Osteoblast (primary cell): Measurements from ENCODE around the gene MTA3. TPM values are rescaled to one million over a fixed set of nuclear protein-coding genes. Genes with fewer than 3 reads are reported as not detected.
"Not testable (repeated sequence)": the region's sequence is repeated elsewhere in the genome, so short reads cannot be mapped to it uniquely, and the experiment has no call there.

Source experiments
- DNase-seq: peaks from one replicate; pipeline ENCODE4 v3.0.0; 2011; ENCODE audit warnings: low spot score, mixed read lengths; ENCODE audit not compliant: insufficient read length; ENCODE audit errors: missing footprints
- H2AFZ ChIP-seq: 2 replicates; pipeline ENCODE4 v1.6.0; 2011; ENCODE audit warnings: mild to moderate bottlenecking, low read length
- H3K27ac ChIP-seq: 2 replicates; pipeline ENCODE4 v1.5.1; 2011; ENCODE audit warnings: mild to moderate bottlenecking, low read depth, low read length, moderate library complexity
- H3K27me3 ChIP-seq: 2 replicates; pipeline ENCODE4 v1.6.0; 2012; ENCODE audit warnings: mild to moderate bottlenecking, control low read depth, inconsistent platforms, low read length, moderate library complexity; ENCODE audit not compliant: insufficient read depth
- H3K36me3 ChIP-seq: 2 replicates; pipeline ENCODE4 v1.5.1; 2011; ENCODE audit warnings: mild to moderate bottlenecking, low read length, control low read depth, moderate library complexity; ENCODE audit not compliant: insufficient read depth
- H3K4me1 ChIP-seq: 2 replicates; pipeline ENCODE4 v1.5.1; 2011; ENCODE audit warnings: mild to moderate bottlenecking, low read length, control low read depth, moderate library complexity; ENCODE audit not compliant: insufficient read depth
- H3K4me2 ChIP-seq: 2 replicates; pipeline ENCODE4 v1.6.0; 2011; ENCODE audit warnings: mild to moderate bottlenecking, low read length; ENCODE audit not compliant: insufficient read depth
- H3K4me3 ChIP-seq: fragments of 200-600 bp; sonication (generic); 3 replicates; pipeline ENCODE4 v1.5.1; 2012; ENCODE audit warnings: mild to moderate bottlenecking, low read length, inconsistent platforms; ENCODE audit not compliant: insufficient read depth
- H3K79me2 ChIP-seq: 2 replicates; pipeline ENCODE4 v1.6.0; 2012; ENCODE audit warnings: mild to moderate bottlenecking, low read length, control low read depth, inconsistent platforms; ENCODE audit not compliant: insufficient read depth
- H3K9me3 ChIP-seq: 2 replicates; pipeline ENCODE4 v1.5.1; 2011; ENCODE audit warnings: low read depth, low read length, control low read depth
- H4K20me1 ChIP-seq: 2 replicates; pipeline ENCODE4 v1.6.0; 2012; ENCODE audit warnings: mild to moderate bottlenecking, low read length, control low read depth; ENCODE audit not compliant: insufficient read depth
- total RNA-seq: library from RNA; depleted of rRNA; stranded (reverse); fragments of >200 nt; gene quantifications from 2 replicates; pipeline ENCODE4 v1.2.3, GENCODE V29; 2012
- TF ChIP-seq, protein P1 (sequence below): IDR thresholded peaks from 2 replicates; pipeline ENCODE4 v1.5.1; 2011; ENCODE audit warnings: mild to moderate bottlenecking, low read depth, low read length, moderate library complexity; ENCODE audit errors: extremely low read depth

MTA3 gene
- total RNA-seq, 1 donor, result 29.3 TPM

DNA sequence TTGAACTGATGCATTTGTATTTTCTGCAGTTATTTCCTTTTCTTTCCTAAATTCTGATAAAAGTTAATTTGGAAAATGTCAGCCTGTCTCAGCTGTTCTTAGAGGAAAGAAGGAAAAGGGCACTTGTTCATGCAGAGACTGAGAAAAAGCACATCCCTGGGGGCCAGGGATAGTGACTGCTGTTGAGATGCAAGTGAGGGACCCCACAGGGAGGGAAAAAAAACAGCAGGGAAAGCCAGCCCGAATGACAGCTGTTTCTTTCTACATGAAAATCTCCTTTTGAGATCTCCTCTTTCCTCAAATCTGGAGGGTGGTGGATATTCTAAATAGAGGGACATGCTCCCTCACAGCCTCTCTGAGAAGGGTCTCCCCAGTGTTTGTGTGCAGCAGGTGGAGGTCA is 14.0 kb upstream of the MTA3 start:
- no peak overlapping the region for H3K4me3 ChIP-seq
- H4K20me1 ChIP-seq, result no peaks in the 10 kb centered on the region
- H3K9me3 ChIP-seq, result no peaks in the 10 kb centered on the region
- no peaks in the 10 kb centered on the region for H3K27me3 ChIP-seq
- DNase-seq, result no peak
- no peak overlapping the region for H3K4me2 ChIP-seq
- no peak overlapping the region for H3K27ac ChIP-seq
- no peaks in the 10 kb centered on the region for H3K36me3 ChIP-seq
- no peaks in the 10 kb centered on the region for H3K4me1 ChIP-seq
- no peaks in the 10 kb centered on the region for H3K79me2 ChIP-seq
- no peak overlapping the region for H2AFZ ChIP-seq
- TF ChIP-seq, protein P1, sequence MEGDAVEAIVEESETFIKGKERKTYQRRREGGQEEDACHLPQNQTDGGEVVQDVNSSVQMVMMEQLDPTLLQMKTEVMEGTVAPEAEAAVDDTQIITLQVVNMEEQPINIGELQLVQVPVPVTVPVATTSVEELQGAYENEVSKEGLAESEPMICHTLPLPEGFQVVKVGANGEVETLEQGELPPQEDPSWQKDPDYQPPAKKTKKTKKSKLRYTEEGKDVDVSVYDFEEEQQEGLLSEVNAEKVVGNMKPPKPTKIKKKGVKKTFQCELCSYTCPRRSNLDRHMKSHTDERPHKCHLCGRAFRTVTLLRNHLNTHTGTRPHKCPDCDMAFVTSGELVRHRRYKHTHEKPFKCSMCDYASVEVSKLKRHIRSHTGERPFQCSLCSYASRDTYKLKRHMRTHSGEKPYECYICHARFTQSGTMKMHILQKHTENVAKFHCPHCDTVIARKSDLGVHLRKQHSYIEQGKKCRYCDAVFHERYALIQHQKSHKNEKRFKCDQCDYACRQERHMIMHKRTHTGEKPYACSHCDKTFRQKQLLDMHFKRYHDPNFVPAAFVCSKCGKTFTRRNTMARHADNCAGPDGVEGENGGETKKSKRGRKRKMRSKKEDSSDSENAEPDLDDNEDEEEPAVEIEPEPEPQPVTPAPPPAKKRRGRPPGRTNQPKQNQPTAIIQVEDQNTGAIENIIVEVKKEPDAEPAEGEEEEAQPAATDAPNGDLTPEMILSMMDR, result no peak

DNA sequence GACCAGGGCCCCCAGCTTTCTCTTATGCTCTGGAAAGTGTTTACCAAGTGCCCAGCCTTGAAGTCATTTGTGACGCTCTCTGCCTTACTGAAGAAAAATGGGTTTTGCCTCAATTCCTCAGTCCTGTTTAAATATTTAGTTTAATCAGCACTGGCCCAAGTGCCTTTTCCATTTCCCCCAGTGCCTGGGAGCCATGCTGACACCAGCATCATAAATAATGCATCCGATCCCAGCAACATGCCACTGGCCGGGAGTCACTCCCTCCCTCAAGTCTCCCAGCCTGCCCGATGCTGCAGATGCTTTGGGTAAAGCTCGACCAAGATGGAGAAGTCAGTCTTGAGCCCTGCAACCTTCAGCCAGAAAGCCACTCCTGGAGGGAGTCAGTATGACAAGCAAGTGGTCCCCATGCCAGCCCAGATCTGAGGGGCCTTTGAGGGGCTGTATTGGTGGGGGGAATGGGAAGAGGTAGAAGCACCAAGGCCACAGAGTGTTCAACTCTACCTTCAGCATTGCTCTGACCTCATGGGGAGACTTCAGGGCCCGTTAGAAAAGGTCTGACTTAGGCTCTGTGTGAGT is 12.0 kb upstream of the MTA3 start:
- H3K4me2 ChIP-seq, result no peak overlapping the region
- H3K4me1 ChIP-seq, result no peaks in the 10 kb centered on the region
- no peak overlapping the region for H2AFZ ChIP-seq
- H3K79me2 ChIP-seq, result no peaks in the 10 kb centered on the region
- H3K27me3 ChIP-seq, result peaks cover under 1% of the 10 kb centered on the region
- no peaks in the 10 kb centered on the region for H4K20me1 ChIP-seq
- TF ChIP-seq, protein P1, result no peak
- no peaks in the 10 kb centered on the region for H3K36me3 ChIP-seq
- no peak for DNase-seq
- no peaks in the 10 kb centered on the region for H3K9me3 ChIP-seq
- no peak overlapping the region for H3K4me3 ChIP-seq
- H3K27ac ChIP-seq, result no peak overlapping the region

DNA sequence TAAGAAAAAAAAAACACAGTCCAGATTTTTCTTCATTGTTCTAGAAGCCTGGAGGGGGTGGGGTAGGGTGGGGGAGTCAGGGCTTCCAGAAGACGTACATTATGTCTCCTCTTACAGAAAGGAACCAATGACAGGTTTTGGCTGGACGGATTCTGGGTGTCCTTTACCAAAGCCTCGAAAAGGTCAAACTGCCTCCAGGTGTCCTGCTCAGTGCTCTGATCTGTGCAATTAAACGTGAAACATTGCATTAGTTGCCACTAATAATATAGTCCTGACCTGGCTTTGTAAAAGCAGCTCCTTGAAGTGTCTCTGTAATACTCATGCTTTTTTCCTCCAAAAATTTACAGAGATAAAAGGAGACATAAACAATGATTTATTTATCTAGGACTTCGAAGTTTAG is 11.1 kb upstream of the MTA3 start:
- H3K27ac ChIP-seq, result no peak overlapping the region
- H2AFZ ChIP-seq, result no peak overlapping the region
- H3K4me3 ChIP-seq, result no peak overlapping the region
- H3K4me2 ChIP-seq, result no peak overlapping the region
- H3K27me3 ChIP-seq, result peaks cover 3% of the 10 kb centered on the region
- no peaks in the 10 kb centered on the region for H3K4me1 ChIP-seq
- DNase-seq, result no peak
- TF ChIP-seq, protein P1, result no peak
- H4K20me1 ChIP-seq, result no peaks in the 10 kb centered on the region
- no peaks in the 10 kb centered on the region for H3K9me3 ChIP-seq
- no peaks in the 10 kb centered on the region for H3K36me3 ChIP-seq
- no peaks in the 10 kb centered on the region for H3K79me2 ChIP-seq

DNA sequence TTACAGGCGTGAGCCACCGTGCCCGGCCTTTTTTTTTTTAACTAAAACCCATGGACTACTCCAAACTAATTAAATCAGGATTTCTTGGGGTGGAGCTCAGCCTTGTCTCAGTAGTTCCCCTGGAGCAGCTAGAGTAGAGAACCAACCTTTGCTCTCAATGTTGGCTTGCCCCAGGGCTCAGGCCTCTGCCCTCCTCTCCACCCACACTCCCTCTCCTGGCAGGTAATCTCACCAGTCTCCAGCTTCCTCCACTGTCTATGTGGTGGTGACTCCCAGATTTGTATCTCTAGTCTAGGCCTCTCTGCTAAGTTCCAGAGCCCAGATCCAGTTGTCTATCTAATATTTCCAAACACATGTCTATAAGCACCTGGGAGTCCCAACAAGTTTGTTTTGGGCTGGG is 9.6 kb upstream of the MTA3 start:
- Histone ChIP-seq H2AFZ (no peak overlapping the region), H3K79me2 (no peaks in the 10 kb centered on the region), H3K4me3 (no peak overlapping the region), H3K4me2 (no peak overlapping the region), H3K36me3 (no peaks in the 10 kb centered on the region), H3K27me3 (peaks cover 3% of the 10 kb centered on the region), H3K27ac (no peak overlapping the region), H3K9me3 (no peaks in the 10 kb centered on the region), H3K4me1 (no peaks in the 10 kb centered on the region), H4K20me1 (no peaks in the 10 kb centered on the region)
- TF ChIP-seq, protein P1, result no peak
- DNase-seq, result no peak

DNA sequence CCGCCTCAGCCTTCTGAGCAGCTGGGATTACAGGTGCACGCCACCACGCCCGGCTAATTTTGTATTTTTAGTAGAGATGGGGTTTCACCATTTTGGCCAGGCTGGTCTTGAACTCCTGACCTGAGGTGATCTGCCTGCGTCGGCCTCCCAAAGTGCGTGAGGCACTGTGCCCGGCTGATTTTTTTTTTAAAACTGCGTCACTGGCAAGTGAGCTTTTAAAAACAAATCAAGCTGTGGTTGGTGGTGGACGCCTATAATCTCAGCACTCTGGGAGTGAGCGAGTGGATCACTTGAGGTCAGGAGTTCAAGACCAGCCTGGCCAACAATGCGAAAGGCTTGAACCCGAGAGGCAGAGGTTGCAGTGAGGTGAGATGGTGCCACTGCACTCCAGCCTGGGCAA is 8.3 kb upstream of the MTA3 start:
- not testable (repeated sequence) for H2AFZ ChIP-seq, H4K20me1 ChIP-seq, H3K9me3 ChIP-seq, H3K79me2 ChIP-seq, H3K4me1 ChIP-seq, H3K27me3 ChIP-seq, H3K36me3 ChIP-seq, H3K4me3 ChIP-seq, H3K27ac ChIP-seq, H3K4me2 ChIP-seq, DNase-seq
